DMS53 treated with DMSO at 0.1 percent for 48 hours (cell line): Measurements from ENCODE around the gene ARL6IP5.

Source experiments
- DNase-seq: peaks from one replicate; lab custom pipeline; 2025; ENCODE audit not compliant: unreplicated experiment; lab: John Stamatoyannopoulos, UW

ARL6IP5 gene, protein sequence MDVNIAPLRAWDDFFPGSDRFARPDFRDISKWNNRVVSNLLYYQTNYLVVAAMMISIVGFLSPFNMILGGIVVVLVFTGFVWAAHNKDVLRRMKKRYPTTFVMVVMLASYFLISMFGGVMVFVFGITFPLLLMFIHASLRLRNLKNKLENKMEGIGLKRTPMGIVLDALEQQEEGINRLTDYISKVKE

DNA sequence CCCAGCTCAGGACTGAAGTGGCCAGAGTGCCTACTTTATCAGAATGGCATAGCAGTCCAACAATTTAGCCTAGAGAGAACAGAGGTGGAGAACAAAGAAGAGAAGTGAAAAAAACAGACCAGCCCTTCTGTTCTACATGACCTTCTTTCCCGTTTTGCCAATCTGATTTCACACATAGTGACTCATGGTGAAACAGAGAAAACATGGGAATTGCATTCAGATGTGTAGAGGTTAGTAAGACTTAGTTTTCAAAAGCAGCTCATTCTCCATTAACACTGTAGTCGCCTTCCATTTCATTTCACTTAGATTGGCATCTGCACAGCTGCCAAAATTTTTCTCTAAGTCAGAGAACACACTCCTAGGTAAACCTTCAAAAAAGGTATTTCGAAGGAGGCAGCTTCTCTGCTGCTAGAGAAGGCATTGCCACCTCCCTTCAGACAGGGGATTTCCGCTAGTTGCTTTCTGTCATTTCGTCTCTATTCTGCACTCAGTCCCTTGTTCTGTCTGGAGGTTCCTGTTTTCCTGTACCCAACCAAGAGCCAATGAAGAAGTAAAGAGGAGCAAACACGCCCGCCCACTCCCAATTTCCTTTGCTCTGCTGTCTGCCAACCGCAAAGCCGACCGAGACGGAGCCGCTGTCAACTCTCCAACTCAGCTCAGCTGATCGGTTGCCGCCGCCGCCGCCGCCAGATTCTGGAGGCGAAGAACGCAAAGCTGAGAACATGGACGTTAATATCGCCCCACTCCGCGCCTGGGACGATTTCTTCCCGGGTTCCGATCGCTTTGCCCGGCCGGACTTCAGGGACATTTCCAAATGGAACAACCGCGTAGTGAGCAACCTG, at the start of gene ARL6IP5:
Gene ARL6IP5 (plus strand): TSS at position 612 of the 842 bp plus-strand sequence. CDS start 111 bp downstream, at position 723.
- peak; percentile 54 for DNase-seq

DNA sequence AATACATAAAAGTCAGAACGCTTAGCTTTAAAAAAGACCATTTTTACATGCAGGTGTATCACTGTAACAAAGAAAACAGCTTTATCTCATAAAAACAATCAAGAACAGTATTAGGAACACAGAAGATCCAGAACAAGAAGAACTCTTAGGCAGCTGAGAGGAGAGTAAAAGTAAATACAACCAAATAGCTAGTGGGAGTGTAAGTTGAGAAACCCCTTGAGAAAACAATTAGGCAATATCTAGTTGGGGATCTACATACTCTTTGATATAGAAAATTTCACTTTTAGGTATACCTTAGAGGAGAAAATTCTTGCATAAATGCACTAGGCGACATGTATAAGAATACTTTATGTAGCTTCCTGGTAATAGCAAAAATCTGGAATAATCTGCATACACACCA, 40.1 kb upstream of the ARL6IP5 start:
- DNase-seq: no peak

DNA sequence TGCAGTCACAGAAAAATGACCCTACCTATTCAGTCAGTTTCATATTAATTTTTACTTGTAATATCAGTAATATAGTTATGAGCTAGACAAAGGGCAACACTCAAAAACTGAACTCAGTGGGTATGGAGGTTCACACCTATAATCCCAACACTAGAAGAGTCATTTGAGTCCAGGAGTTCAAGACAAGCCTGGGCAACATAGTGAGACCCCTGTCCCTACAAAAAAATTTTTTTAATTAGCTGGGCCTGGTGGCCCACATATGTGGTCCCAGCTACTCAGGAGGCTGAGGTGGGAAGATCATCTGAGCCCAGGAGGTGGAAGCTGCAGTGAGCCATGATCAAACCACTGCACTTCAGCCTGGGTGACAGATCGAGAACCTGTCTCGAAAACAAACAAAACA, 35.7 kb upstream of the ARL6IP5 start:
- DNase-seq: no peak

DNA sequence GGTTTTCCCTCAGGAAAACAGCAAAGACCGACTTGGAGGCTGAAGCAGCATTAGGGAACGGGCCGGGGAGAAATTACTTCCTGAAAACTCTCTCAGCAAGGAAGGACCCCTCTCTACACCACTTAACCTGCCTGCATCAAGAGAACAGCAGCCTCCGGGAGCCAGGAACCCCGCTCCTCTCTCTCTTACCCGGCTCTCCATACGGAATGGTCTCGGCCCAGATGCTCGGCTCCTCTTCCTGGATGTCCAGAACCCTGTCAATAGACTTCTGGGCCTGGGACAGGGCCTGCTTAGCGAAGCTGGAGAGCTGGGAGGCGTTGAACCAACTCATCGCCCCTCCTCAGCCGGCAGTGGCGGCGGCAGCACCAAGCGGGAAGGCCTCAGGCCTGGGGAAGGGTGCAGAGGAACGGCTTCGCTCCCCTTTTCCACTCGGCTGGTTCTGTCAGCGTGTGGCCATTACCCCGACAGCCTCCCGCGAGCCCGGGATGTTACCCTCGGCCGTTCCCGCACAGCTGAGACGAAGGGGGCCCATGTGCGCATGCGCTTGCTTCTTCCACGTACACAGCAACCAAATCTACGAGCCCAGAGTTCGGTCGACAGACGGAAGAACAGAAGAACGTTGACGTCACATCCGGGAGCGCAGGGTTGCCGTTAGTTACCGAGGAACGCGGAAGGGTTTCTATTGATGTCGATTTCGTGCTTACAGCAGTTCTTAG, 32.8 kb upstream of the ARL6IP5 start, which contains the start of gene TMF1:
Gene TMF1 (minus strand): TSS at position 578 of the 716 bp plus-strand sequence. CDS start 247 bp downstream, at position 331.
- DNase-seq: no peak

DNA sequence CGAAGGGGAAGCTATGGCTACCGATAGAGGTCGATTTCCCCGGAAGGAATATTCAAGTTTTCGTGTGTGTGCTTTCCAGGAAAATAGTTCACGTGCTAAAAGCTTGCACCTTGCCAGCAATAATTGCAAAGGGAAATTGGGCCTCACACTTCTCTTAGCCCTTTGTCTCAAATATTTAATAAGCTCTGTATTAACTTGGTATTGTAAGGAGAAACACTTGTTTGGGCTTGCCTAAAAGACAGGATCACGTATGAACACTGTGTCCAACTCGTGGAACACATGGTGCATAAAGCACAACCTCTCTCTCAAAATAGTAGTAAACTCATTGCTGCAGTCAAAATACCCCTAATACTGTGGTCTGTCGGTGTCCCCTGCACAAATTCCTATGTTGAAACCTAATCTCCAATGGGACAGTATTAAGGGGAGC, 32.3 kb upstream of the ARL6IP5 start:
- DNase-seq: no peak

DNA sequence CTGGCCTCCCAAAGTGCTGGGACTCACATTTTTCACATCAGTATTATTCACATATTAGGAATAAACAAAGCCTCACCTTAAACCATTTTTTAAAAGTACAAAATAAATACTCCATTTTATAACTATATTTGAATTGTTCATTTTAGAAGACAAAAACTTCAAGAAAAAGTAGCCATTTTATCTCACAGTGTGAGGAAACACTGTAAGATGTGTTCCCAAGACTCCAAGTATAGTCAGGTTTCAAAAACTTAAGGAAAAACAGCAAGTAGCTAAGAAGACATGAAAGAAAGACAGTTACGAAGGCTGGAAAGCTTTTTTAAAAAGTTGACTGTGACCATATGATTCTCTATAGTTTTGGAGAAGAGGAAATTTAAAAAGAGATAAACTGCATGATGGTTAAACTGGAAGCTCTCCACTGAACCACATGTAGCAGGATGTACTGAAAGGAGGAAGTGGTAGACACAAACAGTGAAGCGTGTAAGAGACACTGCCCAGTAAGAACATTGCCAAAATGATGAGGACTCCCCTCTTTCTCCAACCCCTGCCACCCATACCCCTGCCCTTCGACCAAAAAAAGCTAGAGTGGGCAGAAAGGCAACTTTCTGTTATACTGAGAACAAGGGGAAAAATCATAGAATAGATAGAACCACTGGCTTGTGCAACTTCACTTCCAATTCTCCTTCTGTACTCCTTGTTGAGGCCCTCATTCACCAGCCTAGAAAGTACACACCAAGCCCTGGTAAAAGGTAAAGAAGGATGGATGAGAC, 26.4 kb upstream of the ARL6IP5 start:
- DNase-seq: no peak

DNA sequence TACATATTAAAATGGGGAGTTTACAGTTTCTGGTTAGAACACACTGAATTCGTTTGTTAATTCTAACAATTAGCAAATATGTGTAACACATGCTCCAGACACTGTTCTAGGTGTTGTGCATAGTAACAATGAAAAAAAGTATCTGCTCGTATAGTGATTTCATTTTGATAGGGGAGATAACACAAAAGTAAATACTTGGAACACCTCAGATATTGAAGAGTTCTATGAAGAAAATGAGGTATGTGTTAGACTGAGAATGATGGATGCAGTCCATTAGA, 25.9 kb upstream of the ARL6IP5 start:
- DNase-seq: no peak

DNA sequence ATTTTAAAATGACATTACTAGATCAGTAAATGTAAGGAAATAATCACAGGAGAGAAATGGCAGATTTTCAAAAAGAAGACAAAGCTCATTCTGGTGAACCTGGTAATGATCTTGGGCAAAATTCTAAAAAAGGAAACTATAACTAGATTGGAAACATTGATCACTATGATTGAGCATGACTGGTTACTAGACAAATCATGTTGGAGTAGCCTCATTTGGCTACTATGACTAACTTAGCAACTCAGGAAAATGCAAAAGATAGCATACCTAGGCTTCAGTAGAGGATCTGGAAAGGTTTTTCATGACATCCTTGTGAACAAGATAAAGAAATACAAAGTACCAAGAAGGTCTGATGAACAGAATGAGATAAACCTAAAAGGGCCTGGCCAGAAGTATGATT, 25.0 kb upstream of the ARL6IP5 start:
- no peak for DNase-seq

DNA sequence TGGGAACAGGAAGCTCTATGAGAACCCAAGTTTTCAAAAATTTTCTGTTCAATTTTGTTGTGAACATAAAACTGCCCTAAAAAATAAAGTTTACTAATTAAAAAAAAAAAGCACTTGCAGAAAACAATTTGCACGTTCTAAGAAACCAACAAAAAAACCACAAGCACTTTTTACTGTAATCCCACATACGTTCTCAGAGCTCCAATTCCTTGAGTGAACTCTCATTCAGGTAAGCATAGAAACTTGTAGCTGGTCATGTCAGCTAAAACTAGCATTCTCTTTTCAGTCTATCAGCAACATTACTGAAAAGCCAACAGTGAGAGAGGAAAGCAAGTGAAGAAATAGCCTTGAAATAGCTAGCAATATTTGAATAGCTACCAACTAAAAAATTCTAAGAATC, 21.1 kb upstream of the ARL6IP5 start:
- DNase-seq: no peak

DNA sequence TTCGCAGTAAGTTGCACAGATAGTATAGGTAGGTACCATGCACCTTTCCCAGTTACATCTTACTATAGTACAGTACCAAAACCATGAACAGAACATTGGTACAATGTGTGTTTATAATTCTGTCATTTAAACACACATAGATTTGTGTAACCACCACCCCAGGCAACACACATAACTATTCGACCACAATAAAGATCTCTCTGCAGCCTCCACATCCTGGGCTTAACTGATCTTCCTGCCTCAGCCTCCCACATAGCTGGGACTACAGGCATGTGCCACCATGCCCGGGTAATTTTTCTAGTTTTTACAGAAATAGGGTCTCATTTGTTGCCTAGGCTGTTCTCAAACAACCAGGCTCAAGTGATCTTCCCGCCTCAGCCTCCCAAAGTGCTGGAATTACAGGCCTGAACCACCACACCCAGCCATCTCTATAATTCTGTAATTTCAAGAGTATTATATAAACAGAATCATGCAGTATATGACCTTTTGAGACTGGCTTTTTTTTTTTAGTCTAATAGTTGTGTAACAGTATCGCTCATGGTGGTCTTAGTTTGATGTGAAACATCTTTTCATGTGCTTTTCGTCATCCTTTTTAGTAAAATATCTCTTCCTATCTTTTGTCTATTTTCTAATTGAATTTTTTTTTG, 19.3 kb upstream of the ARL6IP5 start:
- DNase-seq: no peak

DNA sequence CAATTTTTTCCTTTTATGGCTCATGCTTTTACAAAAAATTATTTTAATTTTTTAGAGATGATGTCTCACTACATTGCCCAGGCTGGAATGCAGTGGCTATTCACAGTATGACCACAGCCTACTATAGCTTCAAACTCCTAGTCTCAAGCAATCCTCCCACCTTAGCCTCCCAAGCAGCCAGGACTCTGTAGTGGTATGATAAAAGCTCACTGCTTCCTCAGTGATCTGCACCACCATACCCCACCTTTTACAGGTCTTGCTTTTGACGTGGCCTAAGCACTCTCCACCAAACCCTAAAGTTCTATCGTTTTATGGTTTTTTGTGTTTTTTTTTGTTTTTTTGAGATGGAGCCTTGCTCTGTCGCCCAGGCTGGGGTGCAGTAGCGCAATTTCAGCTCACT, 18.6 kb upstream of the ARL6IP5 start:
- DNase-seq: no peak

DNA sequence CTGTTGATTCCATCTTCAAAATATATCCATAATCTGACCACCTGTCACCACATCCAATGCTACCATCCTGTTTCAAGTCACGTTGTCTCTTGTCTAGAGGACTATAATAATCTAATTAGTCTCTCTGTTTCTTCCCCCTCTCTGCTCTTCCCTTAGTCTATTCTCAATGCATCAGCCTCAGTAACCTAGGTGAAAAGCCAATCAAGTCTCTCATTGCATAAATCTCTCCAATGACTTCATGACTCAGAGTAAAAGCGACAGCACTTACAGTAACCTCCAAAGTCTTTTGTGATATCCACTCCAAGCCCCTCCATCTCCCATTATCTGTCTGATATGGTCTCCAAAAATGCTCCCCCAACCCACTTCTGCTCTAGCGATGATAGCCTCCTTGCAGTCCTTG, 11.8 kb upstream of the ARL6IP5 start:
- DNase-seq: no peak

DNA sequence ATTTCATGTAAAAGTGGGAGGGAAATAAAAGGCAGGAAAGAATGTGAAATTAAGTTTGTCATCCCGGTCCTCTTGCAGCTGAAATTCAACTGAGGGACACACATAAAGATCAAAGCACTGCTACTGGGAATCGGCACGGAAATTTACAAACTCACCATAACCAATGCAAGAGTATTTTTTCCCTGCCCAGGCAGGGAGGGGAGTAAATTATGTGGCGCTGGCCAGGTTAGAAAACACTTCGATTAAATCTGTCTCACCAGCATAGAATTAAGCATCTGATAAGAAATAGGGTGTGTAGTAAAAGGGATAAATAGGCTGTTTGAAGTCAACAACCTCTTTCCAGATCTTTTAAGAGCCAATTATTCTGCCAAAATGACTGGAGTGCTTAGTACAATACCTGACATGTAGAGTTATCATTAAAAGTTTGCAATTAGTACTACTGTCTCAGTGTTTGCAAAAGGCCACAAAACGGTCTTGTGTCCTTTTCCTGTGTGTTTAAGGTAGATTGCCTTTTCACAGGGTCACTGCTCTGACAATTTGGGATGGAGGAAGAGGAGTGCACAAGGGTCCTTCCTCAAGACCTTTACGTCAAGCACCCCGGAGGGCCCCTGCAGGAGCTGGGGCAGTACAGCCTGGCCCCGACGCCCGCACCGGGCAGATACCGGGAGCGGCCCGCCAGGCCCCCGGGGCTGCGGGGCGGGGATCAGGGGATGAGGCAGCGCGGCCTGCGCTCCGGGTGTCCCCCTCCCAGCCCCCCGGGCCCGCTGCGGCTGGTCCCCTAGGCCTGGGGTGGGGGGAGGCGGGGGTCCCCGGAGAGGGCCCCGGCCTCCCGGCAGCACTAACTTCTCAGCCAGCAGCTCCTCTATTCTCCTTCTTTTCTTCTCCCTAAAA, 5.2 kb upstream of the ARL6IP5 start:
- DNase-seq: no peak

DNA sequence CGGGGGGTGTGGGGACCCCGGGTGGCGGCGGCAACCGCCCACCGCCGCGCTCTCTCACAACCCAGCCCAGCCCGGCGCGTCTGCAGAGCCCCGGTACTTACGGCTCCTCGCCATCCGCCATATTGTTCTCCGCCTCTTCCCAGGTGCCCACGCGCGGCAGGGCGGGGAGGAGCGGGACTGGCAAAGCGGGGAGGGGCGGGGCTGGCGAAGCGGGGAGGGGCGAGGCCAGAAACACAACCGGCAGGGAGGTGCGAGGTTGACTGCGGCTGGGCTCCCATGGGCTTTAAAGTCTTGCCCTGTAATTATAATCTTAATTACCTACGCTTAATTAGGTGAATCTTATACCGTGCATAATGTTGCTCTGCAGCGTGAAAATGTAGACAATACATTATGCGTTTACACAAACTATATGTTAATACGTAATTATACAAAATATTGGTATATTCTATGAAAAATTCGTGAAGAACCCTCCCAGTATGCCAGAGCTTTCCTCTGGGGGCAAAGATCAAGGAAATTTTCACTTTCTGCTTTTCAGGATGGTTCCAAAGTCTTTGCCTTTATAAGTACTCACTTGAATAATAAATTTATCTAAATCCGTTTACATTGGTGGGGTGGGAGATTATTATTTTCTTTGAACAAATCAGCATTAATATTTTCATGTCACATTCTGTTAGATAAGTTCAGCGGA, 4.4 kb upstream of the ARL6IP5 start, which contains the start of gene UBA3:
Gene UBA3 (minus strand): TSS at position 133 of the 688 bp plus-strand sequence. CDS start 12 bp downstream, at position 121.
- DNase-seq: peak; percentile 8

DNA sequence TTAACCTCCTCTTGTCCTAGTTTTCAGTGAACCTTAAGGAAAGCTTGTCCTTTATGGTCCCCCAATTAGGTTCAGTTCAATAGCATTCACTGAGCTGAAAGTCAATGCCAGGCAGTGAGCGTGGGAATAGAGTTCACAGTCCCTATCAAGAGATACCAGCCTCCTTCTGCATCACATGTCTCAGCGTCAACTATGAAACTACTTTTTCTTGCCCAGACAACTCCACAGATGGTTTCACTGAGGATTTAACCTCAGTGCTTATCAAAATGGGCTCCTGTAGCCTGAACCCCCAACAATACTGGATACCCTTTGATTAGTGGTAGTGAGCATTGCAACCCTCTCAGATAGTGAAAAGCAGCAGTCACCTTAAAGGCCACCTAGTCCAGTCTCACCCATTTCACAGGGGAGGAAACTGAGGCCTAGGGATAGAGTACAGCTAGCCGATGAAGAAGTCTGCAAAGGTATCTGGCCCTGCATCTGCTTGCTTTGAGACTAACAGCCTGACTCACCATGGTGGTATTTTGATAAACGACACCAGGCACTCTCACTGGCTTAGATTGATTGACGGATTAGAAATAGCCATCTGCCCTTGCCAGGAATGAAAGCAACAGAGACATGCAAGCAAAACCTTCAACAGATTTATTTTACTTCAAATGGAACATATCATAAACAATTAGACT, 3.0 kb upstream of the ARL6IP5 start:
- no peak for DNase-seq

DNA sequence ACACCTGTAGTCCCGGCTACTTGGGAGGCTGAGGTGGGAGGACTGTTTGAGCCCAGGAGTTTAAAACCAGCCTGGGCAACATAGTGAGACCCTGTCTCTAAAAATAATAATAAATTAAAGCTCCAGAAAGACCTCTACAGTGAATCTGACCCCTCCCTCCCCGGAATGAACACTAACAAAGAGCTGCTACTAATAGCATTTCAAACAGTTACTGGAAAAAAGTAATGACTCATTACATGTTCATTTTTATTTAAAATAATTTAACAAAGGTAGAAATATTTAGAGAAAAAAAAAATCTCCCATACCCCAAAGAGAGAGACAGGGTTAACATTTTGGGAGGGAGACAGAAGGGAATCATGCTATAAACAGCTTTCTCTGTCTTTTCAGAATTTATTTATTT, 2.4 kb upstream of the ARL6IP5 start:
- DNase-seq: no peak

DNA sequence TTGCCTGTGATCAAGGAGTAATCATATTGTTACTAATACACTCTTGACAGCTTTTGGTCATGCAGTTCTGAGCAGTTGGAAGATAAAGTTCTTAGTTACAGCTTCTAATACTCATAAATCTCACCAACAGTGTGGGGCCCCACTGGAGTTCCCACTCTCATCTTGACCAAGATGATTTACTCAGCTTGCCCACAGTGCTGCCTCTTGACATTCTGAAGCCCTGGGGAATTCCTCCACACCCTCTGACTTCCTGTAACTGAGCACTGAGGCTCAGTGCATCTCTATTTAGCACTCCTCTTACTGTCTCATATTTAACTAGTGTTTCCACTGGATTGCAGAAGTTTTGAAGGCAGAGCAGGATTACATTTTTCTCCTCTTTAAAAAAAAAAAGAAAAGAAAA, 1.9 kb upstream of the ARL6IP5 start:
- no peak for DNase-seq

DNA sequence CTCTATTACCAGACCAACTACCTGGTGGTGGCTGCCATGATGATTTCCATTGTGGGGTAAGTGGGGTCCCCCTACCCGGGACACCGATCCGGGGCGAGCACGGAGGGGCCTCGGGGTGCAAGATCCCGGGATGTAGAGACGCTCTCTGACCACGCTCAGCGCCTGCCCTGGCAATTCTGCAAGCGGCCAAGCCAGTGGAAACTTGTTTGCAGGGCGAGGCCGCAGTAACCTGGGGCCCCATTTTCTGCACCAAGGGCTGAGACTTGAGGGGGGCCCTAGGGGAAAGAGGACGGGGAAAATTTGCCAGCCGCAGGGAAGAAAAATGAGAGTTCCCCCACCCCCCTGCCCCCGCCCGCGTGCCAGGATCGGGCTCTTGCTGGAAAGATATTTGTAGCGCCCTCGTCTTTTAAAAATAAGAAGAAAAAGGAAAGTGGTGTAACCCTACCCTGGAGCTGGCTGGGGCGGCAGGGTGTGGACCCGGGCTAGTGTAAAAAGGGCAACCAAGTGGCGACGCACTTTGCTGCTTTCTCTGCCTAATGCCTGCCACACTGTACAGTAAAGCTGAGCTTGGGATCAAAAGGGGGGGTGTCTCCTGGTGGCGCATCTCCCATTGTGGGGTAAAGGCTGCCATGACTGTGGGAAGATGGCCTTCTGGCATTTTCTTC, 563 bp downstream of the ARL6IP5 start:
- no peak for DNase-seq
